ENCODE results near the gene CCP110.

The CCP110 gene

GRCh38 chr16:19555186-19555937 is 31.6 kb downstream of the CCP110 start, which contains the start of gene VPS35L:
VPS35L (plus strand) TSS chr16:19555703; CDS start chr16:19555730, 27 bp downstream.
- DNase-seq, result peak; percentile 87 to 93 (median 92)

GRCh38 chr16:19555938-19556771 is 32.4 kb downstream of the CCP110 start:
- no peak for DNase-seq

GRCh38 chr16:19559242-19559910 is 35.6 kb downstream of the CCP110 start:
- DNase-seq, result no peak

GRCh38 chr16:19560078-19560477 is 36.3 kb downstream of the CCP110 start:
- DNase-seq, result no peak

- DNase-seq, result no peak
Measured at GRCh38 chr16:19563377-19563776, 39.6 kb downstream of the CCP110 start.

- DNase-seq, result no peak
Measured at GRCh38 chr16:19566362-19566761, 42.6 kb downstream of the CCP110 start.

- no peak for DNase-seq
Measured at GRCh38 chr16:19567560-19567959, 43.8 kb downstream of the CCP110 start.

- no peak for DNase-seq
Measured at GRCh38 chr16:19573997-19574396, 50.3 kb downstream of the CCP110 start.

- DNase-seq, result no peak
Measured at GRCh38 chr16:19574615-19575014, 50.9 kb downstream of the CCP110 start.

GRCh38 chr16:19578378-19578971 is 54.7 kb downstream of the CCP110 start:
- no peak for DNase-seq

- DNase-seq, result no peak
Measured at GRCh38 chr16:19582050-19582831, 58.5 kb downstream of the CCP110 start.

- no peak for DNase-seq
Measured at GRCh38 chr16:19583665-19584300, 60.0 kb downstream of the CCP110 start.

GRCh38 chr16:19588661-19589060 is 64.9 kb downstream of the CCP110 start:
- DNase-seq, result no peak

- DNase-seq, result no peak
Measured at GRCh38 chr16:19589106-19589505, 65.4 kb downstream of the CCP110 start.

GRCh38 chr16:19589771-19590302 is 66.1 kb downstream of the CCP110 start:
- DNase-seq, result no peak

- DNase-seq, result no peak
Measured at GRCh38 chr16:19595043-19595767, 71.5 kb downstream of the CCP110 start.

GRCh38 chr16:19598805-19599510 is 75.2 kb downstream of the CCP110 start:
- DNase-seq, result no peak

- DNase-seq, result no peak
Measured at GRCh38 chr16:19599968-19600716, 76.4 kb downstream of the CCP110 start.
